ENCODE measurements around the gene PHF2. TPM values are rescaled to one million over a fixed set of nuclear protein-coding genes. Genes with fewer than 3 reads are reported as not detected.

Gene PHF2
- polyA plus RNA-seq, 4 donors, result 8.6 to 21.2 (median 12.8) TPM

Other genes with a start within 250 kb of the PHF2 start
- 10 to 100 TPM; 36.2 to 85.8 (median 65.6) TPM for gene FAM120A, start 124.9 kb upstream of the PHF2 start, polyA plus RNA-seq
- gene FAM120AOS, start 123.0 kb upstream of the PHF2 start, polyA plus RNA-seq, result 10 to 100 TPM; 29.7 to 62.9 (median 32.0) TPM

Measured in small intestine (tissue), 4 donors.